ENCODE data around the gene CD247.

Gene CD247

GRCh38 chr1:167510244-167510643, 8.1 kb downstream of the CD247 start:
- no peak for DNase-seq

- DNase-seq, result no peak
Measured at GRCh38 chr1:167509587-167509986, 8.7 kb downstream of the CD247 start.

- DNase-seq, result no peak
Measured at GRCh38 chr1:167507719-167508118, 10.6 kb downstream of the CD247 start.

GRCh38 chr1:167504467-167504827, 13.9 kb downstream of the CD247 start:
- DNase-seq, result no peak

- DNase-seq, result no peak
Measured at GRCh38 chr1:167503626-167504466, 14.5 kb downstream of the CD247 start.

GRCh38 chr1:167502719-167503462, 15.4 kb downstream of the CD247 start:
- no peak for DNase-seq

- DNase-seq, result no peak
Measured at GRCh38 chr1:167502192-167502551, 16.2 kb downstream of the CD247 start.

- DNase-seq, result peak; percentile 80
Measured at GRCh38 chr1:167501515-167502191, 16.7 kb downstream of the CD247 start.

GRCh38 chr1:167500283-167500860, 18.0 kb downstream of the CD247 start:
- DNase-seq, result no peak

- DNase-seq, result peak; percentile 42
Measured at GRCh38 chr1:167499664-167500101, 18.6 kb downstream of the CD247 start.

GRCh38 chr1:167499106-167499505, 19.2 kb downstream of the CD247 start:
- DNase-seq, result no peak

- DNase-seq, result no peak
Measured at GRCh38 chr1:167496797-167497619, 21.3 kb downstream of the CD247 start.

- DNase-seq, result no peak
Measured at GRCh38 chr1:167493372-167493771, 25.0 kb downstream of the CD247 start.

- peak; percentile 59 for DNase-seq
Measured at GRCh38 chr1:167492481-167492910, 25.8 kb downstream of the CD247 start.

GRCh38 chr1:167491586-167492461, 26.5 kb downstream of the CD247 start:
- DNase-seq, result no peak

GRCh38 chr1:167490765-167491164, 27.6 kb downstream of the CD247 start:
- no peak for DNase-seq

GRCh38 chr1:167489571-167490340, 28.6 kb downstream of the CD247 start:
- peak; percentile 65 for DNase-seq

- DNase-seq, result no peak
Measured at GRCh38 chr1:167488786-167489185, 29.5 kb downstream of the CD247 start.

GRCh38 chr1:167487614-167488013, 30.7 kb downstream of the CD247 start:
- DNase-seq, result no peak

GRCh38 chr1:167486090-167486824, 32.1 kb downstream of the CD247 start:
- no peak for DNase-seq
